ENCODE data around the gene CHRM2.

GRCh38 chr7:136874393-136875032, 6.1 kb downstream of the CHRM2 start:
- no peak for TF ChIP-seq CTCF (IDR thresholded peaks at IDR 0.05; ENCODE audit: insufficient read depth, low read length)
- no peak for TF ChIP-seq POLR2AphosphoS5 (IDR thresholded peaks at IDR 0.05; ENCODE audit: low read depth)
- no peak for TF ChIP-seq REST (IDR thresholded peaks at IDR 0.05; ENCODE audit: insufficient replicate concordance, low read depth)
- no peak for TF ChIP-seq GABPA (IDR thresholded peaks at IDR 0.05; ENCODE audit: low read depth)

Data from HL-60 (cell line).